NOMO-1 treated with dmso at 0.1 percent for 144 hours (cell line): Measurements from ENCODE around the gene SNX24.

Experiments
- DNase-seq: peaks from one replicate; lab custom pipeline; 2025; ENCODE audit not compliant: unreplicated experiment; lab: John Stamatoyannopoulos, UW

SNX24 gene

DNA sequence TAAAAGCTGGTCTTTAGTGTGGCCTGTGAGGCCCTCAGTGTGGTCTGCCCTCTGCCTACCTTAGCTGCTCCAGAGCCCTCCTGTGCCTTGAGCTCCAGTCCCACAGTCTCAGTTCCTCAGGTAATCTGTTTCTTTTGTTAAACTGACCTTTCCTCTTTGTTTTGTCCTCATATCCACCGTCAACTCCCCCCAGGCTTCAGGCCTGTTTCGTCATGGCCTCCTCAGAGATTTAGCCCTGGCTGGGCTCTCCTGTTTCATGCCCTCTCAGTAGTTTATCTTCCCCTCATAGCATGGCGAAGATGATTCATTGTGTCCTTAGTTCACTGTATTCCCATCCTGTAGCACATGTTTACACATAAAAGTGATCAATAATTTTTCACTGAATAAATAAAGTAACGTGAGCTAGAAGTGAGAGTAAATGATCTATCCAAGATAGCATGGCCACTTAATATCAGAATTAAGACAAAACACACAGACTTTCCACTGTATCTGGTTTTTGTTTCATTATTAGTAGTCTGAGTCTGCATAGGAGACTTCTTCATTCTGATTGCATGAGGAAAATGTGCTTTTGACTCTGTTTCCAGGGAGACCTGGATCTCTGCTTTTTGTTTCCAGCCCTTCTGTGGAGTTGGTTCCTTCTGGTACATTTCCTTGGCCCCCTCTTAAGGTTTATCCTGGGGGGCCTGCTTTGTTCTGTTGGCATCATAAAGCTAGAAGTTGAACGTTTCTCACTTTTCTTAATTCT is 70.5 kb downstream of the SNX24 start:
- DNase-seq: no peak

DNA sequence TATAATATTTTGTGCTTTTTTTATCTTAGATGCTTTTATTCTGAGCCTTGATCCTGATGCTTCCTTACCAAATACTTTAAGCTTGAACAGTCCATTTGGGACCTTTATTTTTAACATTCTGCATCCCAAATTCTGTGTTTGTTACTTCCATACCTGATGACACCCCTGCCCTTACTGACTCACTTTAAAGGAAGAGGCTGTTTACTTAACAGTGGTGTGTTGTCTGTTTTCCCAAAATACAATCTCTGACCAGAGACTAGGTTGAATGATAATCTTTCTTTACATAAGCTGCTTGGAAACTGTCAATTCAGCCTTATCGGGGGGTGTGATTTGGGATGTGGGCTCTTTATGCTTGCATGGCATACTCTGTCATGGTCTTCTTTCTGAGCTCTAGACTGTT is 71.1 kb downstream of the SNX24 start:
- no peak for DNase-seq

DNA sequence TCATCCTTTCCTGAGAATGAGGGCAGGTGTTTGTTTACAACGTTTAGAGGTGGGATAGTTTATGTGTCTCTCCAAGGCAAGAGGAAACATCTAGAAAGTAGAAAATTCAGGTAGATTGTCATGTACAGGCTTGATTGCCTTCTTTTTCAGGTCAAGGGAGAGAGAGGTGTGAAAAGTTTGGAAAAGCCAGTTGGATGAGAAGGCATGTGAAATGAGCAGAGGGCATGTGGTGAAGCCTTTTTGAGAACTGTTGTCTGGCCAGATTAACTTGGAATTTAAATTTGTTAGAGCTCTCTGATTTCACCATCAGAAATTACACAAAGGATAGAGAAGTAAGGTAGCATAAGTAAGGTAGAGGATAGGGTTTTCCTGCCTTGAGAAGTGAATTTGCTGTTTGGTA is 74.6 kb downstream of the SNX24 start:
- no peak for DNase-seq

DNA sequence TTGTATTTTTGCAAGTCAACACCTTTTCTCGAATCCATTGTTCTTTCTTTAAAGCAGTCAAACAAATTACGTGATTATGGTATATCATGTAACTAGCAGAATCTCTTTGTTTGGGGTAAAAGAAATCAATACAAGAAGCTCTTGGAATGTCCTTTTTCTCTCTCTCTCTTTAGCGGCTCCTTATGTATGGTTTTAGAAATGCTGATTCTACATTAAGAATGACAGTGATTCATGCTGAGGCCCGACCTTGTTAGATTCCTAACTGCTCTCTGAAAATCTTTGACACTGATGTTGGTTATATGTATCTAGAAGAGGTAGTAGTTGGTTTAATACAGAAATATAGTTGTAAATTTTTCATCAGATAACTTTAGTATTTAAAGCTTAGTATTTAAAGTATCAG is 76.4 kb downstream of the SNX24 start:
- DNase-seq: no peak

DNA sequence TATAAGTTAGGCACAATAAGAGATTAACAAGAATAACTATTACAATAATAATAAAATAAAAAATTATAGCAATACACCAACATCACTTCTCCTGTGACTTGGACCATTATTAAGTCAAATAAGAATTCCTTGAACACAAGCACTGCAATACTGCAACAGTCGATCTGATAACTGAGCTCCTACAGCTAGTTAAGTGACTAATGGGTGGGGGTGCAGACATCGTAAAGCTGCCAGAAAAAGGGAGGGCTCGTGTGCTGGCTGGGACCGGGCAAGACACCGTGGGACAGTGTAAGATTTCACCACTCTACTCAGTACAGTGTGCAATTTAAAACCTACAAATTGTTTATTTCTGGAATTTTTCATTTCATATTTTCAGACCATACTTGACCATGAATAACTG is 78.8 kb downstream of the SNX24 start:
- no peak for DNase-seq

DNA sequence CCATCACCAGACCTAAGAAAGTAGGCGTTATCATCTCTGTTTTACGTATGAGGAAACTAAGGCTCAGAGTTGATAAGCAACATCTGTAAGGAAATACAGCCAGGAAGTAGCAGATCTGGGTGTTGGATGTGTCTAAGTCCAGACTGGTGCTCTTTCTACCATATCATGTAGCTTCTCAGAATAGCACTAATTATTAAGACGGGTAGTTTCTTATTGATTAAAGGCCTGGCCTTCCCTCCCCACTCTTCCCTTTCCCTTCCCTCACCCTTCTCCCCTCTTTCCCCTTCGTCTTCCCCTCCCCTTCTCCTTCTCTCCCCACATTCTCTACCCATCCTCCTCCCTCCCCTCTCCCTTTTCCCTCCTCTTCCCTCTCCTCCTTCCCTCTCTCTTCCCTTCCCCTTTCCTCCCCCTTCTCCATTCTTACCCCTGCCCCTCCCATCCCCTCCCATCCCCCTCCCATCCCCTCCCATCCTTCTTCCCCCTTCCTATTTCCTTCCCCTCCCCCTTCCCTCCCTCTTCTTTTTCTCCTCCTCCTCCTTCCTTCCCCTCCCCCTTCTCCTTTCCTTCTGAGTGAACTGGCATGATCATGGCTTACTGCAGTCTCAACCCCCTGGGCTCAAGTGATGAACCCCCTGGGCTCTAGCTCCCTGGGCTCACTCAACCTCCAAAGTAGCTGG is 79.4 kb downstream of the SNX24 start:
- no peak for DNase-seq

DNA sequence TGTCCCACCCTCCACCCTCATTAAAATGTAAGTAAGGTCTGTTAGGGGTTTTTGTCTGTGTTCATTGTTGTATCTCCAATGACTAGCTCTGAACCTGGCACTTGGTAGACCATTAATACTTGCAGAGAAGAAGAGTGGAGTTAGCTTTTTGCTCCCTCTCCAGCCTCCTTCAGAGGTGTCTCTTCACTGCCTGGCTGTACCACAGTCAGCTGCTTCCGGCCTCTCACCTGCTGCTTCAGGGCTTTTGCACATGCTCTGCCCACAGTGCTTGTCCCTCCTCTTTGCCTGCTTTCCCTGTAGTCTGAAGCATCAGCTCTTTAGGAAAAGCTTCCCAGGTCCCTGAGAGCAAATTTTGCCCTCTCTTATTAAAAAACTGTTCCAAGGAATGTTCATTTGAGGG is 83.6 kb downstream of the SNX24 start:
- DNase-seq: no peak

DNA sequence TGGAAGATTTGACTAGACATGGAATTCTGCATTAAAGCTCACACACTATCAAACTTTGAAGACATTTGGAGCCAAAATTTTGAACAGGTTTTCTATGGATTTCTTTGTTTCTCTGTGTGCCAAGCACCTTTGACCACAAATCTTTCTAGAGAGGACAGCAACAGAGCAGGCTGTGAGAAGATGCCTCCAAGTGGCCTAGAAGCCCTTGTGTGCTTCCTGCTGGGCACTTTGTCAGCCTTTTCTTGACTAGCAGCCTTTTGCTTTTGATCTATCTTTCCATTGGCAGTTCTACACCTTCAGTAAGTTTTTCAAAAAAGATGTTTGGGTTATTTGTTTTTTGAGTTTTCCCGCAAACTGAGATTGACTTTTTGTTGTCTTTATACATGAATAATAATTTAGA is 84.6 kb downstream of the SNX24 start:
- no peak for DNase-seq

DNA sequence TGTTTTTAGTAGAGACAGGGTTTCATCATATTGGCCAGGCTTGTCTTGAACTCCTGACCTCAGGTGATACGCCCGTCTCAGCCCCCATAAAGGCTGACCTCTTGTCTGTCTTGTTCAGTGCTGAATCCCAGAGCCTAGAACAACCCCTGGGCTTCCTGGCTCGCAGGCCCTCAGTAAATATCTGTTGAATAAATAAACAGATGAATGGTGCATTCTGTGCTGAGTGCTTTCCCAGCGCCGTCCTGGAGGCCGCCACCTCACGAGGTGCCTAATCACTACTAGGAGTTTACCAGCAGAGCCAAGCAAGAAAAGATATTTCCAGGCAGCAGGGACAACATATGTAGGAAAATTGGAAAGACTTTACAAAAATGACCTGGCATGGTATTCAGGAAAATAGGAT is 88.5 kb downstream of the SNX24 start:
- DNase-seq: no peak

DNA sequence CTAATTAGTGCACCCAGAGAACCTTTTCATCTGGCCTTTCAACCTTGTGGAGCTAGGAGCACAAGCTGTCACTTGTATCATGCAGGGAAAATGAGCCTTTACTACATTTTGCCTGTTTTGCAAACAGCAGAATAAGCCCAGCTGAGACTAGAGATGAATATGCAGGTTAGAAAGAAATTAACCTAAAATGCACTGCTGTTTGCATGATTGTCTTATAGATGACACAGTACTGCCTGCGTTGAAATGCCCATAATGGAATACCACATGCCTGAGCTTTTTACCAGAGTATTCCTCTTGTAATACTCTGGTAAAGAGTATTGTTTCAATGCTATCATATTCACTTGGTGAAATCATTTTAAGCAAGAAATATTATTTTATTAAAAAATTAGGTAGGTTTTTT is 90.7 kb downstream of the SNX24 start:
- no peak for DNase-seq

DNA sequence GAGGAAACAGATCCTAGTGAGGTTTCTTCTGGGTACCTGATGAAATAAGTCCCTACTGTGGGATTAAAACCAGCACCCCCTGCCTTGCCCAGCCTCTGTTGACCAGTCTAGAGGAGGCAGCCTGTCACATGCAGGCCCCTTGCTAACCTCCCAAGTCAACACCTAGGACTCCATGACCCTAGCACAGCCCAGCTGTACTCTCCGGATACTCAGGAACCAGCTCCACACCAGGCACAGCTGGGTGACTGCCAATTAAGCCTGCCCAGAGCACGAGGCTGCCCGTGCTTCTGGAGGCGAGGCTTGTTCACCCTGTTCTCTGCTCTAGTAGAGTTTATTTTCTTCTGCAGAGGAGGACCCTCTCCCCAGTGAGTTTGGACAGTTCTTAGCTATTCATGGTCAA is 92.5 kb downstream of the SNX24 start:
- no peak for DNase-seq

DNA sequence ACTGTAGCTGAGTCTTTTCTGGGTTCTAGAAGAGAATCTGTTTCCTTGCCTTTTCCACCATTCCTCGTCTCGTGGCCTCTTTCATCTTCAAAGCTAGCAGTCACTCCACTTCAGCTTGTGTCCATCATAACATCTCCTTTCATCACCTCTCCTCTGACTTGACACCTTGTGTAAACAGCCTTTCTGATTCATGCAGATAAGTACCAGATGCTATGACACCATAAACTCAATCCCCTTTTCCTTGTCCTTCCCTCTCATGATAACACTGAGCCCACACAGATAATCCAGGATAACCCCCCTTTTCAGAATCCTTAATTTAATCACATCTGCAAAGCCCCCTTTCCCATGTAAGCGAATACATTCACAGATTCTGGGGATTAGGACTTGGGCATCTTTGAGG is 95.5 kb downstream of the SNX24 start:
- DNase-seq: no peak

DNA sequence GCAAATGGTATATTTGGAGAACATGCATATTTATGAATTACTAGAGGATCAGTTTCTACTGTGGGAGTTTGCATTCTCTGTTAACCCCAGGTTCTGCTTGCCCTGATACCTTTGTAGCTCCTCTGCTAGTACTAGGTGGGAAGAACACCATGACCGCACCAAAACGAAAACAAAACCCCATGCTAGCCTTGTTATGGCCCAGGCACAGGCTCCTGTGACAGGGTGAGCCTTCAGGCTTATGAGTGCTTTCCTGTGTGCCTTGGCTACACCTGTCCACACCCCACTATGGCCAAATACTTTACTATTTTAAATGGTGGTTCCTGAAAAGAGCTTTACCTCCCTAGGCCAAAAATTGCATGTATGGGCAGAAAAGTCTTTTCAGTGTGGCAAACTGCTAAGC is 96.3 kb downstream of the SNX24 start:
- no peak for DNase-seq

DNA sequence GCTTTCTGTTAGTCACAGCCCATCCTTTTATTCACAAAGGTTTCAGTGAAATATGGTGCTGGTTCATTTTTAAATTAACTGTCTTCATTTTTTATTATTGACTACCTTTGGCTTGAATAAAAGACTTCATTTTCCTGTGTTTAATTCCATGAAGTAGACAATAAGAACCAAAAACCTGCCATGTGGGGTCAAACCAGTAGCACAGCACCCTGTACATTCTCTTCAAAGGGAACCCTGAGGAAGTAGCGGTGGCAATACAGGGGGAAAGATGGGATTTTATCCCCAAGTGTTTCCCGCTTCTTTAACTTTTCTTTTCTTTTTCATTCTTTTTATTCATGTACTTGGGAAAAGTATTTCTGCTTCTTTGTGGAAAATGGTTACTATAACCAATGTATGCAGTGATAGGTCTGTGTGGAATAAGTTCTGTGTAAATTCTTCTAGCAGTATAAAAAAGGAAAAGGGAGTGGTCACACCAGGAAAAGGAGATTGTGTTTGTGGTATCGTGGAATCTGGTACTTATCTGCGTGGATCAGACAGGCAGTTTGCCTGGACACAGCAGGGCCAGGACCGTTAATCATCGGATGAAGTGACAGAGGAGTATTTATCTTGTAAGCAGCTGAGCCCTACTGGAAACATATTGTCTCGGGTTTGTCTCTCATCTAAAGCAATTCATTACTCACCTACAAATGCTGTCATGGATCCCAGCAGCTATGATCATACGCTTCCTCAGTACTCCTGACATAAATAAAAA is 96.9 kb downstream of the SNX24 start:
- no peak for DNase-seq

DNA sequence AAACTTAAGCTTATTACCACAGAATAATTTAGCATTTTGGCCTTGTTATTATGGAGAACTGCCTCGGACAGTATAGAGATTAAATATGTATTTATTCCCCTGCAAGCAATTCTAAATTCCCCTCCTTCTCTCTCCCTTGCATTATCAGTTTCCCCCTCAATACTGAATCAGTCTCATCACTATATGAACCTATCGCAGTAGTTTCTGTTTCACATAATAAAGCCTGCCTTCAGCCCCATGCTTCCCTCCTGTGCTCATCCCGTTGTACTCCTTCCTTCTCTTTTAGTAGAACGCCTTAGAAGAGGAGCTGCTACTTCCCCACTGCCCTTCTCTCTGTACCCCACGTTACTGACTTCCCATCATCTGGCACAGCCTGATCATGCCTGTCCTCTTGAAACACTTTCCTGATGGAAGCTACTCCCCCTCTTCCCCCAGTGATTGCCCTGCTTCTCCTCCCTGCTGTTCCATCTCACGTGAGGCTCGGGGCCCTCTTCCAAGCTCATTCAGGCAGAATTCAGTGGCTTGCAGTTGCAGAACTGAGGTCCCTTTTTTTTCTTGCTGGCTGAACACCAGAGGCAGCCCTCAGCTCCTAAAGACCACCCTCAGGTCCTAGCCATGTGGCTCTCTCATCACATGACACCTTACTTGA is 97.8 kb downstream of the SNX24 start:
- DNase-seq: no peak

DNA sequence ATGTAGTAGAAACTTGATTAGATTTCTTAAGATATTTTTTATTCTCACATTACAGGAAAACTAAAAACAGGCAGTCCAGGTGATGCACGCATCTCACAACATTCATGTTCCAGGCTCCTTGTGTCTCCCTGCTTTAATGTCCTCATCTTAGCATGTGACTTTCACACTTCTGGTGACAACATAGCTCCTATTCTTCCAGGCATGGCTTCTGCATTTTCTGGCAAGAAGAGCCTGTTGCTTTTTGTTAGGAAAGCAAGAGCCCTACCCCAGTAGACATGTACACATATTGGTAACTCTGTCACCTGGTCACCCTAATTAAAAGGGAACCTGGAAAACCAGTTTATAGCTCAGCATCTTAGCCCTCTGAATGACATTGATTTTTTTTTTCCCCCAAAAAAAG is 98.6 kb downstream of the SNX24 start:
- no peak for DNase-seq

DNA sequence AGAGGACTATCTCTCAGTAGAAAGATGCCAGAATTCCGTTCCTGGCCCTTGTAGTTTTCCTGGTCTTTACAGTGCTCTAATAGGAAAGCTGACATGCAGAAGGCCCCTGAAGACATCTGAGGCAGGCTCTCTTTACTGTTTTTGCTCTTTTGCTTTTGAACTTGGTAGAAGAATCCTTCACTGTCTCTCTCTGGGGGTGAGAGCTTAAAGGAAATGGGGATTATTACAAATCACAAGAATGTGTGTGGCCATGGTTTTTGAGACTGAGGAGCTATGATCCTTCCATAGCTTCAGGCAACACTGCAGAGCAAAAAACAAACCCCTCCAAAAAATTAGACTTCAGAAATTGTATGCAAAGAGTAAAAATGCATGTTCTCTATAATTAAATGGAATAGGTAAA is 102.0 kb downstream of the SNX24 start:
- DNase-seq: no peak

DNA sequence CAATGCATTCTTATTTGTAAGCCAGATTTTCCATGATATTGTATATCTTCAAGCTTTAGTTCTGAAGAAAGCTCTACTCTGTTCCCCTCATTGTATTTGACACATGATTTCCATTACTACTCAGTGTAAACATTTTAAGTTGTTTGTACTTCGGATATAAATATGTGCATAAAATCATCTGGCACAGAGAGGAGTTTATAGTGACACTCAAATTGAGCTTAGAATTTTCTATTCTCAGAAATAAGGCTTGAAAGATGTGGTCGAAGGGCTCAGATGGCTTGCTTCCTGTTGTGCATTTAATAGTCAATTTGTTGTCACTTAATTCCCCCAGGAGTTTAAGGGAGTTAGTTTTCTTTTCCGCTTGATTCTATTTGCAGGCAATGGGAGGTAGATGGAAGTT is 102.4 kb downstream of the SNX24 start:
- no peak for DNase-seq

DNA sequence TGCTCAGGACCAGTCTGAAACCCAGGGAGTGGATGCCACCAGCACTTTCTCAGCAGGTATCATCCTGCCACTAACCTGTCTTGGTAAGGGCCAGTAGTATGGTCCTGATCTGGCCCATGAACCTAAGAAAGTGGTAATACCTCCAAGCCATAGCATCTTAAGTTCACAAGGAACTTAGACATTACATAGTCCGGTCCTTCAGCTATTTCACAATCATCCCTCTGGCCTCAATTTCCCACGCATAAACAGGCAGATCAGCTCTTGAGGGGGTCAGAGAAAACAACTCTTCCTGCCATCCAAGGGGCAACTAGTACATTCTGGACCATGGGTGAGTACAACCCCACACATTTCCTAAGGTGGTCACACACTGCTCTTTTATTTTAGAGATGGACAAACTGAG is 102.9 kb downstream of the SNX24 start:
- DNase-seq: no peak

DNA sequence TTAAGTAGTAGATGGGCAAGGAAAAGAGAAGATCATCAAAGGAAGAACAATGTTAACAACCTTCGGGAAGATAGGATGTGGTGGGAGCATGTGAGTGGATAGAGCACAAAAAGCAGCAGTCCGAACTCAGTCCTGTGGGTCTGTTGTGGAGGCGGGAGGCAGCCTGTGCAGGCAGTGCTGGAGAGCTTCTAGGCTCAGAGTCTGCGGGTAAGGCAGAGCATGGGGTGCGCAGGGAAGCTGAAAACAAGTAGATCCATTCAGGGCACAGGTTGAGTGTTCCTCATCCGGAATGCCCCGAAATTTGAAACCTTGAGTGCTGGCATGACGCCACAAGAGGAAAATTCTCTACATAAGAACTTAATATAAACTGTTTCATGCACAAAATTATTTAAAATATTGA is 106.2 kb downstream of the SNX24 start:
- DNase-seq: no peak

DNA sequence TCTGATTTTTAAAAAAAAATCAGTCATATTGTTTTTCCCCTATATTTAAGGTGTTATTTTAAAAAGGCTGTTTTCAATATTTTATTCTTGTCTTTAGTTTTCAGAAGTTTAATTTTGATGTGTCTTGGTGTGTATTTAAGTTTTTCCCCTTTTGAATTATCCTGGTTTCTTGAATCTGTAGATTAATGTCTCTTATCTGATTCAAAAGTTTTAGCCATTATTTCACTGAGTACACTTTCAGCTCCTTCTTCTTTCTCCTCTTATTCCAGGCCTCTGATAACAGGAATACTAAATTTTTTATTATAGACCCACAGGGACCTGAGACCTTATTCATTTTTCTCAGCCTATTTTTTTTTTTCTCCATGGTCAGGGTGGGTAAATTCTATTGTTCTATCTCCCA is 109.3 kb downstream of the SNX24 start:
- DNase-seq: no peak

DNA sequence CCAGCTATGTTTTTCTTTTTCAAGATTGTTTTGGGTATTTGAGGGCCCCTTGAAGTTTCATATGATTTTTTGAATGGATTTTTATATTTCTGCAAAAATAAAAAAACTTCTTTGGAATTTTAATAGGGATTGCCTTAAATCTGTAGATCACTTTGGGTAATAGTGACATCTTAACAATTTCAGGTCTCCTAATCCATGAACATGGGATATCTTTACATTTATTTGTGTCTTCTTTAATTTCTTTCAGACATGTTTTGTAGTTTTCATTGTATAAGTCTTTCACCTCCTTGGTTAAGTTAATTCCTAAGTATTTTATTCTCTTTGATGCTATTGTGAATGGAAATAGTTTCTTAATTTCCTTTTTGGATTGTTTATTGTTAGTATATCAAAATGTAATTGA is 112.0 kb downstream of the SNX24 start:
- DNase-seq: no peak
